ENCODE results near the gene SYTL1.

DNA sequence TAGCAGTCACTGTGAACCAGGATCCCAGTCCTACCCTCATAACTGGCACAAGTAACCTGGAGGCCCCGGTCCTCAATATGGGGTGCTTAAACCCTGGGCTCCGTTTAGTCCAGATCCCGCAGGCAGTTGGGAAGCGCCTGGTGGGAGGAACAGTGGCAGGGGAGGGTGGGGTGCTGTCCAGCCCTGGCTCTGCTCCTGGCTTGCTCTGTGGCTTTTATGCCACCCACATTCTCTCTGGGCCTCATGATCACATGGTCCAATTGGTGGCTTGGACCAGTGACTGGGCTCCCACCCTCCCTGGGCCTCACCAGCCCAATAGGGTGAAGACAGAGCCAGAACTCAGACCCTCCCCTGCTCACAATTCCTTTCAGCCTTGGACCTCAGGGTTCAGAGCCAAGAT is 38.4 kb downstream of the SYTL1 start:
- TF ChIP-seq, protein P1, sequence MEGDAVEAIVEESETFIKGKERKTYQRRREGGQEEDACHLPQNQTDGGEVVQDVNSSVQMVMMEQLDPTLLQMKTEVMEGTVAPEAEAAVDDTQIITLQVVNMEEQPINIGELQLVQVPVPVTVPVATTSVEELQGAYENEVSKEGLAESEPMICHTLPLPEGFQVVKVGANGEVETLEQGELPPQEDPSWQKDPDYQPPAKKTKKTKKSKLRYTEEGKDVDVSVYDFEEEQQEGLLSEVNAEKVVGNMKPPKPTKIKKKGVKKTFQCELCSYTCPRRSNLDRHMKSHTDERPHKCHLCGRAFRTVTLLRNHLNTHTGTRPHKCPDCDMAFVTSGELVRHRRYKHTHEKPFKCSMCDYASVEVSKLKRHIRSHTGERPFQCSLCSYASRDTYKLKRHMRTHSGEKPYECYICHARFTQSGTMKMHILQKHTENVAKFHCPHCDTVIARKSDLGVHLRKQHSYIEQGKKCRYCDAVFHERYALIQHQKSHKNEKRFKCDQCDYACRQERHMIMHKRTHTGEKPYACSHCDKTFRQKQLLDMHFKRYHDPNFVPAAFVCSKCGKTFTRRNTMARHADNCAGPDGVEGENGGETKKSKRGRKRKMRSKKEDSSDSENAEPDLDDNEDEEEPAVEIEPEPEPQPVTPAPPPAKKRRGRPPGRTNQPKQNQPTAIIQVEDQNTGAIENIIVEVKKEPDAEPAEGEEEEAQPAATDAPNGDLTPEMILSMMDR (IDR thresholded peaks at IDR 0.05), result no peak
- TF ChIP-seq POLR2A (IDR thresholded peaks at IDR 0.05), result no peak

Measured in uterus (tissue), 2 donors.